Bronchial epithelial cell (primary cell): ENCODE measurements around the gene DENND1A. TPM values are rescaled to one million over a fixed set of nuclear protein-coding genes. Genes with fewer than 3 reads are reported as not detected.
"Not testable (repeated sequence)": the region's sequence is repeated elsewhere in the genome, so short reads cannot be mapped to it uniquely, and the experiment has no call there.

Experiments used
- DNase-seq: peaks from one replicate; pipeline ENCODE4 v3.0.0-alpha.2; 2010; ENCODE audit warnings: low read depth
- FAIRE-seq: peaks from 2 replicates; lab custom pipeline; 2011; peaks lifted over from hg19 to GRCh38; lab: Jason Lieb, UNC
- H3K27me3 ChIP-seq: 2 replicates; pipeline ENCODE4 v1.5.1; 2011; ENCODE audit warnings: low read length; ENCODE audit not compliant: control insufficient read depth, insufficient read depth
- H3K36me3 ChIP-seq: 2 replicates; pipeline ENCODE4 v1.5.1; 2011; ENCODE audit warnings: low read length; ENCODE audit not compliant: control insufficient read depth, insufficient read depth
- H3K4me3 ChIP-seq: 2 replicates; pipeline ENCODE4 v1.5.1; 2011; ENCODE audit warnings: mild to moderate bottlenecking, low read depth, low read length, control low read depth
- total RNA-seq: library from RNA; depleted of rRNA; stranded (reverse); fragments of >200 nt; gene quantifications from 2 replicates; pipeline ENCODE4 v1.2.1, GENCODE V29; 2014
- TF ChIP-seq, protein P1 (sequence below): IDR thresholded peaks from 2 replicates; pipeline ENCODE4 v1.5.1; 2011; ENCODE audit warnings: mild to moderate bottlenecking, moderate library complexity, low read length, control low read depth, inconsistent platforms; ENCODE audit not compliant: insufficient read depth, severe bottlenecking

DENND1A gene
- total RNA-seq, 1 donor from 2014 or later = 6.1 TPM

DNA sequence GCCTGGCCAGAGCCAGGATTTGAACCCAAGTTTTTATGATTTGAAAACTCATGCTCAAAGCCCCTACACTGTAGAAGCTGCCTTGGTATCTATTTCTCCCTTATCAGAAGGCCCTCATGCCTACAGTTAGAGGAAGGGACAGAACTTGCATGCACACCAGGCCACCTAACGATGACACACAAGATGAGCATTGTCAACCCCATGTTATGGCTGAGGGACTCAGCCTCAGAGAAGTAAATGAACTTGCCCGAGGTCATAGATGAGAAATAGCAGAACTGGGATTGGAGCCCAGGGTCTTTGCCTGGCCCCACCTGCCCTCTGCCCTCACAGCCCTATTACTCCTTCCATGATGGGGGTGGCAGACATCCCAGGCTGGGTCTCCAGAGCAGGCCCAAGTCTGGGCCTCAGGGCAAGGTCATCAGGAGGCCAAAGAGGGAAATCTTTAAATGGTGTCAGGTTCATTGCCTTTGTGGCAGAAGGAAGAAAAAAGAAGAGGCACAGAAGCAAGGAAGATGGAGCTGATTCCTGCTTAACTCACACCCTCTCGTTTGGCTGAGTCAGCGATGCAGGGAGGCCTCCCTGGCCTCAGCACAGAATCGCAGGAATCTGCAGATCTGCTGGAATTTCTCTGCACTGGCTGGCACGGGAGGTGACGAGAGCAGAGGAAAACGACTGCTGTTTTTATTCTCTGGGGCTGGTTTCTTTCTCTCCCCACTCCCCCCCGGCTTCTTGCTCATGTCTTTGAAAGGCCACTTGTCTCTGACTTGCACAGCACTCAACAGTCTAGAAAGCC lies 594.5 kb downstream of the DENND1A start:
- TF ChIP-seq, protein P1, sequence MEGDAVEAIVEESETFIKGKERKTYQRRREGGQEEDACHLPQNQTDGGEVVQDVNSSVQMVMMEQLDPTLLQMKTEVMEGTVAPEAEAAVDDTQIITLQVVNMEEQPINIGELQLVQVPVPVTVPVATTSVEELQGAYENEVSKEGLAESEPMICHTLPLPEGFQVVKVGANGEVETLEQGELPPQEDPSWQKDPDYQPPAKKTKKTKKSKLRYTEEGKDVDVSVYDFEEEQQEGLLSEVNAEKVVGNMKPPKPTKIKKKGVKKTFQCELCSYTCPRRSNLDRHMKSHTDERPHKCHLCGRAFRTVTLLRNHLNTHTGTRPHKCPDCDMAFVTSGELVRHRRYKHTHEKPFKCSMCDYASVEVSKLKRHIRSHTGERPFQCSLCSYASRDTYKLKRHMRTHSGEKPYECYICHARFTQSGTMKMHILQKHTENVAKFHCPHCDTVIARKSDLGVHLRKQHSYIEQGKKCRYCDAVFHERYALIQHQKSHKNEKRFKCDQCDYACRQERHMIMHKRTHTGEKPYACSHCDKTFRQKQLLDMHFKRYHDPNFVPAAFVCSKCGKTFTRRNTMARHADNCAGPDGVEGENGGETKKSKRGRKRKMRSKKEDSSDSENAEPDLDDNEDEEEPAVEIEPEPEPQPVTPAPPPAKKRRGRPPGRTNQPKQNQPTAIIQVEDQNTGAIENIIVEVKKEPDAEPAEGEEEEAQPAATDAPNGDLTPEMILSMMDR = no peak
- FAIRE-seq (no peak), DNase-seq (peak; percentile 44)
- no peaks in the 10 kb centered on the region for H3K27me3 ChIP-seq
- no peaks in the 10 kb centered on the region for H3K36me3 ChIP-seq
- no peak overlapping the region for H3K4me3 ChIP-seq

DNA sequence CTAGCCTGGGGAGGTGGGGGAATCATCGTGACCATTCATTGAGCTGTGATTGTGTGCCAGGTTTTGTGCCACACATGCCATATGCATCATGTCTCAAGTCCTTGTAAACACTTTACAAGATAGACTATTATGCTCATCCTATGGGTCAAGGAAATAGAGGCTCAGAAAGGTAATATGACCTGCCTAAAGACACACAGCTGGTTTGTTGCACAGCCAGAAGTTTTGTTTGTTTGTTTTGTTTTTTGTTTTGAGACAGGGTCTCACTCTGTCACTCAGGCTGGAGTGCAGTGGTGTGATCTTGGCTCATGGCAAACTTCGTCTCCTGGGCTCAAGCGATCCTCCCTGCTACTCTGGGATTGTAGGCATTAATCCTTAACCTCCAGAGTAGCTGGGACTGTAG lies 595.3 kb downstream of the DENND1A start:
- FAIRE-seq (no peak), DNase-seq (no peak)
- no peak overlapping the region for H3K4me3 ChIP-seq
- H3K36me3 ChIP-seq = no peaks in the 10 kb centered on the region
- no peaks in the 10 kb centered on the region for H3K27me3 ChIP-seq
- TF ChIP-seq, protein P1 = no peak

DNA sequence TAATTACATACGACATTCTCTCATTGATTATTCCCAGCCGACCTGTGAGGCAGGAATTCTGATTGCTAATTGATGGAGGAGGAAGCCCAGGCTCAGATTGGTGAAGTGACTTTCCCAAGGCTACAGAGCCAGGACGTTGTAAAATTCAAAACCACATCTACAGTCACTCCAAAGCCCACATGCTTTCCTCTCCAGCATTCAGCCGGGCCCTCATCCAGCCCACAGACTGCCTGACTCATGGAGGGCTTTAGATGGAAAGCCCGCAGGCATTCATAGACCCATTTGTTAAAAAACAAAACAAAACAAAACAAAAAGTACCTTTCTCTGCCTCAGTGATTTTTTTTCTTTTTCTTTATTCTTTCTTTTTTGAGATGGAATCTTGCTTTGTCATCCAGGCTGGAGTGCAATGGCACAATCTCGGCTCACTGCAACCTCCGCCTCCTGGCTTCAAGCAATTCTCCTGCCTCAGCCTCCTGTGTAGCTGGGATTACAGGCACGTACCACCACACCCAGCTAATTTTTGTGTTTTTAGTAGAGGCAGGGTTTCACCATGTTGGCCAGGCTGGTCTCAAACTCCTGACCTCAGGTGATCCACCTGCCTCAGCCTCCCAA lies 596.8 kb downstream of the DENND1A start:
- FAIRE-seq, H3K27me3 ChIP-seq, DNase-seq, H3K4me3 ChIP-seq, H3K36me3 ChIP-seq: not testable (repeated sequence)

GRCh38 chr9:123331346-123332060 lies 598.4 kb downstream of the DENND1A start:
- no peak for DNase-seq
- Histone ChIP-seq H3K4me3 (no peak overlapping the region), H3K36me3 (no peaks in the 10 kb centered on the region), H3K27me3 (no peaks in the 10 kb centered on the region)
- FAIRE-seq = no peak
- TF ChIP-seq, protein P1 = no peak

Other genes with a start within 250 kb of the DENND1A start
- gene LHX2, start 81.6 kb upstream of the DENND1A start, total RNA-seq = not detected in 2 replicates